SJCRH30 (cell line): ENCODE results near the gene GPR15. TPM values are rescaled to one million over a fixed set of nuclear protein-coding genes. Genes with fewer than 3 reads are reported as not detected.
A peak's percentile ranks its signal among the peaks of the same experiment; 100 is the strongest.

Source experiments
- DNase-seq, 2 experiments: peaks; one replicate each; pipeline ENCODE4 v3.0.0-alpha.2; 2015 to 2020
- H3K27ac ChIP-seq: fragments of 250-450 bp; sonication (Bioruptor Pico); 2 replicates; pipeline ENCODE4 v1.5.1; 2020; ENCODE audit warnings: mild to moderate bottlenecking, moderate library complexity
- H3K27me3 ChIP-seq: fragments of 250-450 bp; sonication (Bioruptor Pico); 2 replicates; pipeline ENCODE4 v1.5.1; 2020; ENCODE audit warnings: mild to moderate bottlenecking, moderate library complexity
- H3K36me3 ChIP-seq: fragments of 250-450 bp; sonication (Bioruptor Pico); 2 replicates; pipeline ENCODE4 v1.5.1; 2020; ENCODE audit warnings: mild to moderate bottlenecking, moderate library complexity
- H3K4me1 ChIP-seq: fragments of 250-450 bp; sonication (Bioruptor Pico); 2 replicates; pipeline ENCODE4 v1.5.1; 2020; ENCODE audit warnings: mild to moderate bottlenecking, moderate library complexity
- H3K4me3 ChIP-seq: fragments of 250-450 bp; sonication (Bioruptor Pico); 2 replicates; pipeline ENCODE4 v1.5.1; 2020; ENCODE audit warnings: mild to moderate bottlenecking, moderate library complexity
- H3K9me3 ChIP-seq: fragments of 250-450 bp; sonication (Bioruptor Pico); replicated peaks from 2 replicates; pipeline ENCODE4 v1.5.1; 2020; ENCODE audit warnings: mild to moderate bottlenecking, moderate library complexity
- total RNA-seq: library from RNA; depleted of rRNA; stranded (reverse); fragments of >200 nt; shearing (Covaris generic); gene quantifications from 2 replicates; pipeline ENCODE4 v1.2.3, GENCODE V29; 2014

The GPR15 gene
- total RNA-seq, 1 experiment from 2014 or later: not detected

DNA sequence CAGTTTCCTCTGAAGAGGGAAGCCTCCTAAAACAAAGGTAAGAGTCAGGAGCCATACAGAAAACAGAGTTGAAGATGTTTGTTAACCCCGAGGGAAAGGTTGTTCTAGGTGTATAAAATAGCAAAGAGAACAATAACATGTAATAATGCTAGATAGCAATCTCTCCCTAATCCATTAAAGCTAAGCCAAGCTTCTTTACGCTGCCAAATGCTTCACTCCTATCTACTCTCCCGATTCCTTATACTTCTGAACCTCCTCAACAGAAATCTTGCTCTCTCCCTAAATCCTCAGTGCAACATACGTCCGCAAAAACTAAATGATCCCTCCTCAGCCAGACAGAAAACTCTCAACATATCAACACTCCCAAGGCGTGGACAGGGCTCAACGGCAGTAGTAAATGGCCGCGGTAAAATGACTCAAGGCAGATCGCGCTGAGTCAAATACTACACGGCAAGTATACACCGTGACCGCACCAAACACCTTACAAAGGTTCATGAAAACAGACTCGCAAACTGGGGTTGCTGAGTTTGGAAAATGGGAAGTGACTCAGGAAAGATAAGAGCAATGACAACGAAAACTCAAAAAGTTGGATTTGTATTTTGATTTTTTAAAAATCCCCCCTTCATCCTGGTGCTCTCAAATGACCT is 9.8 kb upstream of the GPR15 start:
- peak overlapping the region; percentile 81 for H3K27ac ChIP-seq
- H3K27me3 ChIP-seq: no peaks in the 10 kb centered on the region
- H3K4me3 ChIP-seq: peak overlapping the region; percentile 79
- DNase-seq: peak; percentile 44 to 67
- no peaks in the 10 kb centered on the region for H3K9me3 ChIP-seq
- peaks cover 6% of the 10 kb centered on the region; the same call in 1 of the 2 replicates for H3K4me1 ChIP-seq
- peaks cover 33% of the 10 kb centered on the region for H3K36me3 ChIP-seq

DNA sequence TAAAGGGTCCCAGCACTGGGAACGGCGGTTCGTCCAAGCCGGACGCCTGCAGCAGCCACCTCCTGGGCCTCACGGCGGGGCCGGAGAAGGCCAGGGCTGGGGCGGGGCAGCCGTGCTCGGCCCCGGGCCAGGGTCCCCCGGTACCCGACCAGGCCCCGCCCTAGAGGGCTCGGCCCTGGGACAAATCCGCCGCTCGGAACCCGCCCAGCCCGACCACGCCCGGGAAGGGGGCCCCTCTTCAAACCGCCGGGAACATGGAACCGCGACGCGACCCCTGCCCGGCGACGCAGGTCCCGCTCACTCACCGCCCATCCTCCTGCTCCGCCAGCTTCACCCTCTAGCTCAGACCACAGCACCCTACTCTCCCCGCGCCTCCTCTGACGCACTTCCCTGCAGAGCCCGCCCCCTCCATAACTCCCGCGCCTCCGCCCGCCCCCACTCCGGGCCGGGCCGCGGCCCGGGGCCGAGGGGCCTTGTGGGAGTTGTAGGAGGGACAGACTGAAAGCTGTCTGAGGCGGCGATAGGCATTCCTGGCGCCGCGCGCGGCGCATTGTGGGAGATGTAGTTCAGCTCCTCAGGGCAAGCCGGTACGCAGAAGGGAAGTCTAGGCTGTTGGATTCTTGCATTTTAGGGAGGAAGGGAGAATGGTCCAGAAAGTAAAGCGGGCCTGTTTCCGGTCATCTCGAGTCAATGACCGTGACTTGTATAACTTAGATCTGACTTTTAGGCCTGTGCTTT is 9.1 kb upstream of the GPR15 start, which contains the start of gene CLDND1:
CLDND1 (minus strand) TSS at position 359 of the 738 bp plus-strand sequence. CDS start 1,478 bp downstream, outside the sequence.
- peaks cover 6% of the 10 kb centered on the region; the same call in 1 of the 2 replicates for H3K4me1 ChIP-seq
- no peaks in the 10 kb centered on the region for H3K27me3 ChIP-seq
- H3K27ac ChIP-seq: peak within 1 kb of the TSS; percentile 81
- H3K9me3 ChIP-seq: no peaks in the 10 kb centered on the region
- H3K4me3 ChIP-seq: peak within 1 kb of the TSS; percentile 79
- DNase-seq: peak; percentile 97 to 98
- peaks cover 29% of the 10 kb centered on the region for H3K36me3 ChIP-seq

DNA sequence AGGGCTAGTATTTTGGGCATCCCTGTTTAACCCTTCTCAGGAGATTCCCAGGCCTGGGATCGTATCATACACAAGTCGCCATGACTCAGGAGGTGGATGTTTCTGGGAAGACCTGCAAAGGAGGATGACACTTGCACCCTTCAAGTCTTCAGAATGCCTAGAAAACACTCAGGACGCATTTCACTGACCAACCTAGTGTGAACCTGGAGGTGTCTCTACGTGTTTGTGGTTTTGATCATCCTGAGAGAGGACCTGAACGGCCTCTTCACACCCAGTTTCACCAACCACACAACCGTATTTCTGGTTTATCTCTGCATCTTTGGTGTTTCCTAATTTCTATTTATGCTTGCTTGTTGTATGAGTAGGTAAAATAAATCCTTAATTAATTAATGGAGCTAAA is 6.3 kb upstream of the GPR15 start:
- no peak overlapping the region for H3K4me3 ChIP-seq
- peaks cover 6% of the 10 kb centered on the region; the same call in 1 of the 2 replicates for H3K4me1 ChIP-seq
- no peaks in the 10 kb centered on the region for H3K27me3 ChIP-seq
- H3K9me3 ChIP-seq: no peaks in the 10 kb centered on the region
- no peak overlapping the region for H3K27ac ChIP-seq
- H3K36me3 ChIP-seq: peaks cover 7% of the 10 kb centered on the region; the same call in 1 of the 2 replicates
- no peak for DNase-seq

DNA sequence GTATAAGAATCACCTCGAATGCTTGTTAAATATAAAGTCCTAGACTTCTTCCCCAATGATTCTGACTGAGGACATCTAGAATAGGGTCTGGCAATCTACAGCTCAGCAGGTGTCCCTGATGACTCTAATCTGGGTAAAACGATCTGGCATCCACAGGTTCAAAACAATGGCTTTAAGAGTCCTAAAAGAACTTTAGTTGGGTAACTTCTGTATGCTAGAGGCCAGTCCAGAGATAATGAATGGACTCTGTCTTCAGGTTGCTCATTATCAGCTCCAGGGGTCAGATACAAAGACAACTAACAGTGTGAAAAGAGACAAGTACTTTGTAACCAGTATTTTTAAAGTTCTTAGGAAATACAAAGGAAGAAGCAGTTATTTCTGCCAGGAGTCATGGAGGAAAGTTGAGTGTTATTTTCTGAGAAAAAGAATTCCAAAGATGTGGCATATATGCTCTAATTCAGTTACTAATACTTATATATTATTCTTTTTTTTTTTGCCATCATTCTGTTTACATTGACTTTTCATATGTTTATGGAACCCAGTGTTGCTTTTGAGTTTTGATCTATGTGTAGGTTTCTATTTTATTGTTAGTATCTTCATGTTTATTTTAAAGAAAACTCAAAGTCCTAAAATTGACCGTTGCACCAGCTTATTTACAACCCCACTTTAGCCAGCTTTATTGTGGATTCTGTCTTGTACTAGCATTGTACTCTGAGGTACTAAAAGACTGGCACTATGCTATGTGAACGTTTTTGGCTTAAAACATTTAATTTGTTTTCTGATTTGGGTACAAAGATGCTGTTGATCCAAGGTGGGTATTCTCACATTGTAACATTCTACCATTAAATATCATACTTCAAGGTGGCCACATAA is 3.1 kb upstream of the GPR15 start:
- Histone ChIP-seq H3K27ac (no peak overlapping the region), H3K27me3 (no peaks in the 10 kb centered on the region), H3K4me1 (no peaks in the 10 kb centered on the region), H3K4me3 (no peak overlapping the region), H3K36me3 (no peaks in the 10 kb centered on the region), H3K9me3 (no peaks in the 10 kb centered on the region)
- no peak for DNase-seq

DNA sequence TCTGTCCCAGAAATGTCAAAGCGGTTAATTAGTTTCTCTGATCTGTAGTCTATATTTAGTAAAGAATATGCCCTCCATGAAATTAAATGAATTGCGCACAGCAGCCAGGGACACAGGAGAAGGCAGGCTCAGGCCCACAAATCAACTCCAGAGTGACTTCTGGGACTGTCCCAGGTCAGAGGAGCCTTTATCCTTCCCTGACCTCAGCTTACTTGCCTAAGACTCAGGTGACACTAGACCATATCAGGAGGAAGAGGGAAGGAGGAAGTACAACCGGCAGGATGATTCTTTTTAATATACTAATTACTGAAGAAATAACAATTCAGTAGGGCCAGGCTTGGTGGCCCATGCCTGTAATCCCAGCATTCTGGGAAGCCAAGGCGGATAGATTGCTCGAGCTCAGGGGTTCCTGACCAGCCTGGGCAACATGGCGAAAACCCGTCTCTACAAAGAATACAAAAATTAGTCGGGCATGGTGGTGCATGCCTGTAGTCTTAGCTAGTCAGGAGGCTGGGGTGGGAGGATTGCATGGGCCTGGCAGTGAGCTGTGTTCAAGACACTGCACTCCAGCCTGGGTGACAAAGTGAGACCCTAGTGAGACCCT is 1.8 kb upstream of the GPR15 start:
- H3K27me3 ChIP-seq: no peaks in the 10 kb centered on the region
- no peak for DNase-seq
- H3K36me3 ChIP-seq: no peaks in the 10 kb centered on the region
- no peak overlapping the region for H3K27ac ChIP-seq
- no peaks in the 10 kb centered on the region for H3K9me3 ChIP-seq
- H3K4me3 ChIP-seq: no peak overlapping the region
- no peaks in the 10 kb centered on the region for H3K4me1 ChIP-seq

DNA sequence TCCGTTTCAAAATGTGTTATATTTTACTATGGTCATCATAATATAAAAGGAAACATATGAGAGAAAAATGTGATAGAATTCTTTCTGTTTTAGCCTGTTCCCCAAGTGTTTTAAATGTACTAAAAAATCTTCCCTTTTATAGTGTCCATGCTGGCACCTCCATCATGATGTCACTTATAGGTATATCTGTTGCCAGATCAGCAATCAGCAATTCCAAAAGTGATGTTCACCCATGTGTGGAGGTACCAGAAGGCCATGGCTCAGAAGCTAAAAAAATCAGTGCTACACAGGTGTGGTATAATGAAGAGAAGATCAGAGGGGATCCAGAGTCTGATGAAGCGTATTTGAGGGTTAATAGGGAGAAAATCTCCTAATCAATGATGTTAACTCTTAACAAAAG is 1.1 kb upstream of the GPR15 start:
- Histone ChIP-seq H3K27ac (no peak overlapping the region), H3K4me3 (no peak overlapping the region)
- no peak for DNase-seq

DNA sequence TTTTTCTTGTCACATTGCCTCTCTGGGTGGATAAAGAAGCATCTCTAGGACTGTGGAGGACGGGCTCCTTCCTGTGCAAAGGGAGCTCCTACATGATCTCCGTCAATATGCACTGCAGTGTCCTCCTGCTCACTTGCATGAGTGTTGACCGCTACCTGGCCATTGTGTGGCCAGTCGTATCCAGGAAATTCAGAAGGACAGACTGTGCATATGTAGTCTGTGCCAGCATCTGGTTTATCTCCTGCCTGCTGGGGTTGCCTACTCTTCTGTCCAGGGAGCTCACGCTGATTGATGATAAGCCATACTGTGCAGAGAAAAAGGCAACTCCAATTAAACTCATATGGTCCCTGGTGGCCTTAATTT is 478 bp downstream of the GPR15 start:
- Histone ChIP-seq H3K27me3 (no peaks in the 10 kb centered on the region), H3K4me1 (no peaks in the 10 kb centered on the region), H3K36me3 (no peaks in the 10 kb centered on the region), H3K4me3 (no peak overlapping the region), H3K9me3 (no peaks in the 10 kb centered on the region), H3K27ac (no peak overlapping the region)
- DNase-seq: no peak

More for the DNA sequence above, 1.1 kb upstream of the GPR15 start:
- no peaks in the 10 kb centered on the region for H3K27me3 ChIP-seq
- no peaks in the 10 kb centered on the region for H3K36me3 ChIP-seq
- no peaks in the 10 kb centered on the region for H3K9me3 ChIP-seq
- H3K4me1 ChIP-seq: no peaks in the 10 kb centered on the region

DNA sequence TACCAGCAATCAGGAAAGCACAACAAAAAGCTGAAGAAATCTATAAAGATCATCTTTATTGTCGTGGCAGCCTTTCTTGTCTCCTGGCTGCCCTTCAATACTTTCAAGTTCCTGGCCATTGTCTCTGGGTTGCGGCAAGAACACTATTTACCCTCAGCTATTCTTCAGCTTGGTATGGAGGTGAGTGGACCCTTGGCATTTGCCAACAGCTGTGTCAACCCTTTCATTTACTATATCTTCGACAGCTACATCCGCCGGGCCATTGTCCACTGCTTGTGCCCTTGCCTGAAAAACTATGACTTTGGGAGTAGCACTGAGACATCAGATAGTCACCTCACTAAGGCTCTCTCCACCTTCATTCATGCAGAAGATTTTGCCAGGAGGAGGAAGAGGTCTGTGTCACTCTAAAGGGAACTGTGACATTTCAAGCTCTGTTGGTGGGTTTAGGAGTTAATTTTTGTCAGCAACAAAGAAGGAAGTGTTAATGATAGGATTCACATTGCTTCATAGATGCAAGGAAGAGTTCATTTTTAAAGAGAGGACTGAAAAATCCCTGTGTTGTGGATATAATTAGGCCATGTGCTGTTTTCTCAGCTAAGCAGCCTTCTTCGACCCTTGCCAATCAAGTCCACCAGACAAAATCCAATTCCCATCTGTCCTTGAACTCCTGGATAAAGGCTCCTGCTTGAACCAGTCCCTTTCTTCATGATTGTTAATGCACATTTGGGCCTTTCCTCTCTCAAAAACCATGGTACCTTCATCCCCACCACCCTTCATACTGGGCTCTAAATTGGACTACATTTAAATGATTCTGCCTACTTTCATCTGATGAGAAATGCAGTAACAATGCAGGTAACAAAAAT is 1.2 kb downstream of the GPR15 start:
- H3K36me3 ChIP-seq: no peaks in the 10 kb centered on the region
- DNase-seq: no peak
- H3K4me3 ChIP-seq: no peak overlapping the region
- no peaks in the 10 kb centered on the region for H3K9me3 ChIP-seq
- H3K4me1 ChIP-seq: no peaks in the 10 kb centered on the region
- no peak overlapping the region for H3K27ac ChIP-seq
- no peaks in the 10 kb centered on the region for H3K27me3 ChIP-seq

DNA sequence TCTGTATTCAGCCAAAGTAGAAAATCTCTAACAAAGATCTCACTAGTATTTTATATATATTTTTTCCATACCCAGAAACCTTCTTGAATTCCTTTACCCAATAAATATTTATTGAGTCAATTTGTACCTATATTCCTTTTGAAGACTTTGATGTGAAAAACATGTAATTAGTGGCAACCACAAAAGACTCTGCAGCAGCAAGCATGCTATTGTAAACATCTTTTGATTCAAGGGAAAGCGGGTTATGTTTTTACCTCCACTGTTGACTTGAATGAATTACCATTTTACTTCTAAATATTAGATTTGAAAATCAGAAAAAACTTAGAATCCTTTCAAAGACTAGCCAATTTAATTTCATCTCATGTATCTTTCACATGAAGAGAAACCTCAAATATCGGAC is 2.4 kb downstream of the GPR15 start:
- H3K36me3 ChIP-seq: no peaks in the 10 kb centered on the region
- H3K27me3 ChIP-seq: no peaks in the 10 kb centered on the region
- no peaks in the 10 kb centered on the region for H3K9me3 ChIP-seq
- peaks cover 4% of the 10 kb centered on the region; the same call in 1 of the 2 replicates for H3K4me1 ChIP-seq
- no peak overlapping the region for H3K4me3 ChIP-seq
- H3K27ac ChIP-seq: no peak overlapping the region
- no peak for DNase-seq

DNA sequence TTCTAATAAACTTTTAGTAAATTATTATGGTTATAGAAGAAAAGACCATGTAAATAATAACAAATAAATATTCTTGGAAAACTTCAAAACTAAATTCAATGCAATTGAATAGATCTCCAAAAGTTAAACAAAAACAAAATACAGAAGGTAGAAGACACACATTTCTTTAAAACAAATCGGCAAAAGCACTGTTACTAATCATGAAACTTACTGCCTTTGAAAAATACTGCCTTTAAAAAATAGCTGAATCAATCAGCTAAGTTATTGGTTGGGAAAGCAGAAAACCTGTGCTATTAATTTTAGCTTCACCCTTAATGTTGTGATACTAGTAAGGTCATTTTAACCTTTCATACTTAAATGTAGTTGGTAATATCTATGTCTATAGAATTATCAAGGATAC is 3.0 kb downstream of the GPR15 start:
- no peak overlapping the region for H3K27ac ChIP-seq
- no peaks in the 10 kb centered on the region for H3K27me3 ChIP-seq
- H3K9me3 ChIP-seq: no peaks in the 10 kb centered on the region
- peaks cover 4% of the 10 kb centered on the region; the same call in 1 of the 2 replicates for H3K4me1 ChIP-seq
- no peak overlapping the region for H3K4me3 ChIP-seq
- DNase-seq: no peak
- H3K36me3 ChIP-seq: no peaks in the 10 kb centered on the region

DNA sequence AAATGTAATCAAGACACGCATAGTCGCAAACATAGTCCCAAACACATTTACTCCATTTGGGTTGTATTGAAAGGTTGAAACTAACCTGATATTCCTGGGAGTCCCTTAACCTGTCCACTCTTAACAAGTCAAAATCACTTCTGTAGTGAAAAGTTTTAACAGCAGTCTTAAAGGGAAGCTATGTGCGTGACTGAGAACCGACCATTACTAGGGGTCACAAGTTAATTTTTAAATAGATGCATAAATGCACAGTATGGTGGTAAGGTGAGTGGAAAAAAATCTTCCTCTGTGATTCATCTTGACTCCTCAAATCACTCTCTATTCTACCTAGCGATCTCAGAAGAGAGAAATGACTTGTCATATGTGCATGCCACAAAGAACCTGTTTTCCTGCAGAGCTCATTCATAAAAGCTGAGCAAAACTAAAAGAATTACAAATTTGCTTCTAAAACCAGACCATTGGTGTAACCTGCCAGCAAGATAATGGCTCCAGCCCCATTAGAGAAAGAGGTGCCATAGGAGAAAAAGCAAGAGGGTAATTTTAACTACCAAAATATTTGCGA is 4.8 kb downstream of the GPR15 start:
- H3K4me1 ChIP-seq: peaks cover 4% of the 10 kb centered on the region; the same call in 1 of the 2 replicates
- no peak overlapping the region for H3K4me3 ChIP-seq
- H3K27me3 ChIP-seq: no peaks in the 10 kb centered on the region
- no peak for DNase-seq
- no peak overlapping the region for H3K27ac ChIP-seq
- no peaks in the 10 kb centered on the region for H3K36me3 ChIP-seq
- no peaks in the 10 kb centered on the region for H3K9me3 ChIP-seq

DNA sequence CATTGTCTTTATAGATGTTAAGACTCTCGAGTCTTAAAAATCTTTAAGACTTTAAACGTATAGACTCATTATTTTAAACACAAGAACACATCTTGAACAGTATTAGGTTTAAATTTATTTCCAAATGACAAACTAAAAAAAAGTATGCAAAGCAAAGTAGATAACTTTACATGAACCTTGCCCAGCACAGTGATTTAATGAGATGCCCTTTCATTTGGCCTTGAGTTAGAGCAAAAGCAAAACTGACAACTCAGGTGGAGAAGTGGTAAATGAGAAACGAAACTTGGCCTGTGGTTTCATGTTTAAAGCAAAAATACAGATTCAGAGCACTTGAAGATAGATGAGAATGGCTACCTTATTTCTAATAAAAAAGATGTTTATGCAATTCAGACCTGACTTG is 8.6 kb downstream of the GPR15 start:
- no peak for DNase-seq
- no peaks in the 10 kb centered on the region for H3K9me3 ChIP-seq
- no peaks in the 10 kb centered on the region for H3K36me3 ChIP-seq
- no peak overlapping the region for H3K27ac ChIP-seq
- H3K27me3 ChIP-seq: no peaks in the 10 kb centered on the region; the same call in 1 of the 2 replicates
- peaks cover 4% of the 10 kb centered on the region; the same call in 1 of the 2 replicates for H3K4me1 ChIP-seq
- no peak overlapping the region for H3K4me3 ChIP-seq

DNA sequence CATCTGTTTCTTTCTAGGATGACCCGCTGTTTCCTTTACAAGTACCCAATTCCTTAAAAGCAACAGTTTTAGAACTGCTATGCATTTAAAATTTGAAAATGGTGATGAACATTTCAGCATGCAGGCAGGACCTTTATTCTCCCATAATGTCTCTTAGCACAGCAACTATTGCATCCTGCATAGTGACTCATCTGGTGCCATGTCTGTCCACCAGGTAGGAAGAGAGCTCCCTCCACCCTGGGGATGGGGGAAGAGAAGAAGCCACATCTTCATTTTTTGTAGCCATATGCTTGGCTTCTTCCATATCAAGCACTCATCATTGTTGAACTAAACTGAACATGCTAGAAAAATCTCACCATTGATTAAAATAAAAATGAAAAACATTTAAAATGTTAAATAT is 9.9 kb downstream of the GPR15 start:
- H3K27ac ChIP-seq: no peak overlapping the region
- peaks cover 4% of the 10 kb centered on the region; the same call in 1 of the 2 replicates for H3K4me1 ChIP-seq
- no peaks in the 10 kb centered on the region; the same call in 1 of the 2 replicates for H3K27me3 ChIP-seq
- no peak overlapping the region for H3K4me3 ChIP-seq
- no peaks in the 10 kb centered on the region for H3K9me3 ChIP-seq
- no peaks in the 10 kb centered on the region for H3K36me3 ChIP-seq
- no peak for DNase-seq
